OCI-LY3 (cell line): Measurements from ENCODE around the gene PPM1K.

Experiments used
- CTCF ChIP-seq: fragments of 200-600, 300-600 bp; sonication (generic); IDR thresholded peaks from 2 replicates; pipeline ENCODE4 v1.5.1; 2014; ENCODE audit warnings: antibody characterized with exemption, low read length, low read depth
- EZH2phosphoT487 ChIP-seq: fragments of 200-600 bp; shearing (Covaris generic); IDR thresholded peaks from 2 replicates; pipeline ENCODE4 v1.6.1; 2018; ENCODE audit warnings: antibody characterized with exemption, mixed run types, low read depth

DNA sequence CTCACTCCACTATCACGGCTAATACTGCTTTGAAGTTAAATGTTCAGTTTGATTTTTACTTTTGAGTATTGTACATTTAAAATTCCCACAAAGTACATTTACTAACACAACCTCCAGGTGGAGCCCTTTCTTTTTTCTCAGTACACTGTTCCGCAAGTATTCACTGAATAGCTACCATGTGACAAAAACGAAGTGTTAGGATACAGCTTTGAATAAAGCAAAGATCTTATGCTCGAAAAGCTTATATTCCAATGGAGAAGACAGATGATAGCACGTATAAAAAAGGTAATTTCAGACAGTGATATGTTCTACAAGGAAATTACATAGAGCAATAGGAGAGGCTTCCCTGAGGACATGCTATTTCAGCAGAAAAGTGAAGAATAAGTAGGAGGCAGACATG lies 65.3 kb downstream of the PPM1K start:
- TF ChIP-seq CTCF = peak; percentile 83
- no peak for TF ChIP-seq EZH2phosphoT487
